Left lung (tissue), 10 donors: ENCODE results near the gene BIVM. TPM values are rescaled to one million over a fixed set of nuclear protein-coding genes. Genes with fewer than 3 reads are reported as not detected.

Experiments
- ATAC-seq: fragments of 200-7000 bp; cut with Tn5 transposase; one replicate; pipeline ENCODE4 v1.9.1; 2020; ENCODE audit warnings: moderate library complexity
- DNase-seq, 4 donors: peaks; one replicate each; pipeline ENCODE4 v3.0.0-alpha.2; 2013 to 2020
- H3K27ac ChIP-seq, 2 donors: fragments of 200-600 bp; sonication (generic) in 1 of 2; one replicate each; pipeline versions ENCODE4 v1.5.0 to v1.8.0; 2020 to 2021
- H3K27me3 ChIP-seq, 2 donors: fragments of 200-600 bp; sonication (generic) in 1 of 2; one replicate each; pipeline versions ENCODE4 v1.5.0 to v1.8.0; 2020 to 2021
- H3K36me3 ChIP-seq, 2 donors: fragments of 200-600 bp; sonication (generic) in 1 of 2; one replicate each; pipeline versions ENCODE4 v1.5.0 to v1.8.0; 2020 to 2021
- H3K4me1 ChIP-seq, 2 donors: fragments of 200-600 bp; one replicate each; pipeline ENCODE4 v1.8.0; 2021
- H3K4me3 ChIP-seq, 2 donors: fragments of 200-600 bp; sonication (generic) in 1 of 2; one replicate each; pipeline versions ENCODE4 v1.5.0 to v1.8.0; 2020 to 2021; ENCODE audit warnings: mild to moderate bottlenecking in 1 of 2
- H3K9me3 ChIP-seq, 2 donors: fragments of 200-600 bp; sonication (generic) in 1 of 2; one replicate each; pipeline versions ENCODE4 v1.5.0 to v1.8.0; 2020 to 2021
- CTCF ChIP-seq, 2 donors: fragments of 200-600 bp; sonication (generic) in 1 of 2; IDR thresholded peaks; one replicate each; pipeline versions ENCODE4 v1.5.0 to v1.8.0; 2021; ENCODE audit warnings: antibody characterized with exemption in 2 of 2
- intact Hi-C, 2 donors: fragments of 100-400 bp; cut with DNase I; formaldehyde crosslinking; loops; one replicate each; pipeline versions ENCODE4 v1.11.2 to v1.14.2; 2022
- polyA plus RNA-seq, 6 donors: library from polyadenylated mRNA; unstranded; fragments of 120-200 nt; gene quantifications; one replicate each; pipeline ENCODE4 v1.2.1, GENCODE V29; 2013; ENCODE audit not compliant: insufficient read length in 6 of 6
- total RNA-seq, 2 donors: library from RNA; stranded (reverse); fragmentation: NEBNext Ultra II Directional; extraction: Animal tissue kit (Norgen Biotek cat#: 25700); gene quantifications; one replicate each; pipeline ENCODE4 v1.2.1, GENCODE V29; 2021
- donor health status: DM: no; HTN: yes; CAD: no.
- donor health status: DM: no; HTN: no; CAD: no.

Gene BIVM
- total and polyA plus RNA-seq, 8 donors: 16.9 to 49.5 (median 46.6) TPM

- no peak overlapping the region for H3K4me3 ChIP-seq
- no peak for ATAC-seq
- H3K27ac ChIP-seq: no peak overlapping the region
These were observed 37.8 kb upstream of the BIVM start for GRCh38 chr13:102761071-102761470.

GRCh38 chr13:102763741-102764140, 35.2 kb upstream of the BIVM start:
- ATAC-seq (no peak), DNase-seq (no peak)
- H3K4me3 ChIP-seq: no peak overlapping the region
- peaks cover 0 to 10% of the 10 kb centered on the region in 2 donors for H3K36me3 ChIP-seq
- no peak for TF ChIP-seq CTCF (IDR thresholded peaks at IDR 0.05)
- no peaks in the 10 kb centered on the region for H3K4me1 ChIP-seq
- no peak overlapping the region for H3K27ac ChIP-seq
- no peaks in the 10 kb centered on the region for H3K9me3 ChIP-seq
- H3K27me3 ChIP-seq: no peaks in the 10 kb centered on the region
- intact Hi-C loops: no loop called here

More at GRCh38 chr13:102761071-102761470, 37.8 kb upstream of the BIVM start:
- Histone ChIP-seq H3K4me1 (no peaks in the 10 kb centered on the region), H3K36me3 (peaks cover 0 to 8% of the 10 kb centered on the region in 2 donors), H3K9me3 (no peaks in the 10 kb centered on the region), H3K27me3 (no peaks in the 10 kb centered on the region)
- intact Hi-C loops: no loop called here
- TF ChIP-seq CTCF (IDR thresholded peaks at IDR 0.05): no peak
- no peak for DNase-seq

- no peaks in the 10 kb centered on the region for H3K9me3 ChIP-seq
- H3K4me1 ChIP-seq: peaks cover 4 to 20% of the 10 kb centered on the region in 2 donors
- H3K4me3 ChIP-seq: no peak overlapping the region
- peaks cover 0 to 10% of the 10 kb centered on the region in 2 donors for H3K36me3 ChIP-seq
- ATAC-seq (no peak), DNase-seq (peak in 1 of 4 donors; percentile 33)
- H3K27me3 ChIP-seq: no peaks in the 10 kb centered on the region
- TF ChIP-seq CTCF (IDR thresholded peaks at IDR 0.05): no peak
- intact Hi-C loops: no loop called here
- no peak overlapping the region for H3K27ac ChIP-seq
These were observed 30.0 kb upstream of the BIVM start for GRCh38 chr13:102768909-102769308.

GRCh38 chr13:102769679-102770078, 29.2 kb upstream of the BIVM start:
- Histone ChIP-seq H3K27ac (no peak overlapping the region), H3K4me1 (peaks cover 4 to 26% of the 10 kb centered on the region in 2 donors), H3K27me3 (no peaks in the 10 kb centered on the region), H3K9me3 (no peaks in the 10 kb centered on the region), H3K36me3 (peaks cover 0 to 10% of the 10 kb centered on the region in 2 donors), H3K4me3 (no peak overlapping the region)
- no peak for DNase-seq
- intact Hi-C loops: no loop called here
- no peak for ATAC-seq
- no peak for TF ChIP-seq CTCF (IDR thresholded peaks at IDR 0.05)

GRCh38 chr13:102770435-102770834, 28.5 kb upstream of the BIVM start:
- Histone ChIP-seq H3K9me3 (no peaks in the 10 kb centered on the region), H3K36me3 (peaks cover 0 to 8% of the 10 kb centered on the region in 2 donors), H3K27me3 (no peaks in the 10 kb centered on the region), H3K4me1 (peaks cover 4 to 26% of the 10 kb centered on the region in 2 donors), H3K27ac (no peak overlapping the region), H3K4me3 (no peak overlapping the region)
- no peak for TF ChIP-seq CTCF (IDR thresholded peaks at IDR 0.05)
- intact Hi-C loops: no loop called here
- ATAC-seq (no peak), DNase-seq (no peak)
